TTC549 (cell line): ENCODE measurements around the gene SLC8A1.

Source experiments
- FAIRE-seq: peaks from 2 replicates; lab custom pipeline; 2012; peaks lifted over from hg19 to GRCh38; lab: Jason Lieb, UNC

The SLC8A1 gene

GRCh38 chr2:40190457-40190856 lies 261.4 kb downstream of the SLC8A1 start:
- no peak for FAIRE-seq

DNA sequence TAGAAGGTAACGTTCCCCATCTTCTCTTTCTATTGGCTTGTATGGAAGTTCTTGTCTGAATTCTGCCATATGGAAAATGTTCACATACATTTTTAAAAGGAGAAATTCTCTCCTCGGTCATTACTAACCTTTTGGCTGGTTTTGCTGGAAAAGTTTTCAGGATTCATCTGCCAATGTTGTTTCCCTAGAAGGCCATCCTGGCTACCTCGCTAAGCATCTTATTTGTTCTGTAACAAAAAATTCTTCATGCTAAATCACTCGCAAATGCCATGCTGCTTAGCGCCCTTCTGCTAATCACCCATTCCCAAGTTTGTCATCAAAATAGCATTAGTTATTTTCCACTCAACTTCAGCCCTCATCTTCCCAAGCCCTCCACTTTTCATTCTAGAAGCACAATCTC lies 262.0 kb downstream of the SLC8A1 start:
- no peak for FAIRE-seq

DNA sequence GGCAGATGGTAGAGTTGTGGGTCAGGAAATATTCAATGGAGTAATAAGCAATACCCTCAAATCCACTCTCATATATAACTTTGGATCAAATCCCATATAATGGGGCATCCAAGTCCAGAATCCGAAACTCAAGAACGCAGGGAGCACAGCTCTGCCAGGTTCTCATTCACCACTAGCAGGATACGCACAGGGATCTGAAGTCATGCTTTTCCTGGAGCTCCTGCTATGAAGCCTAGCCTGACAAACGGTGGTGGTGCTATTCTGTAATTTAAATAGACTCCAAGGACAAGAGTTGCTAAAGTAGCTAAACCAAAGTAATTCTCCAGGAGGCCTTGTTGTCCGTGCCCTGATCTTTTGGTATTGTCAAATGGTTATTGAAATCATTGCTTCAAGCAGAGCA lies 264.8 kb downstream of the SLC8A1 start:
- no peak for FAIRE-seq

DNA sequence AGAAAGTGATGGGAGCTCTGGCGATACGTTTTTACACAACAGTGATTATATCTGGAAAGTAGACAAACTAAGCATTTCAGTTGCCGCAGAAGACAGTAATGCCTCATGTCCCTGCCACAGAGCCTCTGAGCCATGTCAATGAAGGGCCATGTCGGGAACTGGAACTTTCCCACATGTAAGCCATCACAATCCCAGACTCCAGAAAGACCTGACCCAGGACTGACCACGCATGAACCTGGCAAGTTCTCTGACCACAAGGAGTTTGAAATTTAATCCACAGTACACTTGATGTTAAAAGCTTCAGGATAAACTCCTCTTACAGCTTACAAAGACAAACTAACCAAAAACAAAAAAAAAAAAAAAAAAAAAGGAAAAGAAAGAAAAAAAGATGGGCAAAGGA lies 267.3 kb downstream of the SLC8A1 start:
- no peak for FAIRE-seq

DNA sequence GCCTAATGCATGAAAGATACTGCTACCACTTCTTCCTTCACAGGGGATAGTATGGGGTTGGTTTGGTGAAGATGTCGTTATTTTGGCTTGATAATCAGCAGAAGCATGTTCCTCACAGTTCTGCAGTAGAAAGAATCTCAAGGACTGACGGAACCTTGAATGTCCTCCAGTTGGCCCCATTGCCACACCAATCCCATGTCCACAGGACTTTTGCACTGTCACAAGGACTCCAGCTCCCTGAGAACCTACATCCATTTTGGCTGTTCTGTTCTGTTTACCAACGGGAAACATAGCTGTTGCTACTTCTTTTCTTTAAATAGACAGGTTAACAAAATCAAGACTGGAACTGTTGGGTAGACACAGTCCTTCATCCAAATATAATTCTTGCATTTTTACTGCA lies 270.0 kb downstream of the SLC8A1 start:
- FAIRE-seq = no peak

DNA sequence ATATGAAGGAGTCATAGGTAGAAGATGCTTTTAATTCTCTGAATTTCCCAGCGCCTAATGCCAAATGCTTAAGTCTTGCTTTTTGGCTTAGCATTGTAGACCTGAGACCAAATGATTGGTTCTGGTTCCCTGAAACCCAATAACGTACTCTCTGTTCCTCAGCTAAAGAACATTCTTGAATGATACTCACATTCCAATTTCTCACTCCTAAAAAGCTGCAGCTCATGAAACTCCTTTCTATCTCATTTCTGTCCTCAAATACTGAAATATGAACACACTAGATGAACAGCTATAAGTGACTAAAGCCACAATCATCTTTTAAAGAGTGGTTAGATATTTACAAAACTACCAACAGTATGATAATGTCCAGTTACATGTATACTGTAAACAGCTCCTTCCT lies 272.1 kb downstream of the SLC8A1 start:
- no peak for FAIRE-seq

GRCh38 chr2:40178971-40179370 lies 272.9 kb downstream of the SLC8A1 start:
- no peak for FAIRE-seq

DNA sequence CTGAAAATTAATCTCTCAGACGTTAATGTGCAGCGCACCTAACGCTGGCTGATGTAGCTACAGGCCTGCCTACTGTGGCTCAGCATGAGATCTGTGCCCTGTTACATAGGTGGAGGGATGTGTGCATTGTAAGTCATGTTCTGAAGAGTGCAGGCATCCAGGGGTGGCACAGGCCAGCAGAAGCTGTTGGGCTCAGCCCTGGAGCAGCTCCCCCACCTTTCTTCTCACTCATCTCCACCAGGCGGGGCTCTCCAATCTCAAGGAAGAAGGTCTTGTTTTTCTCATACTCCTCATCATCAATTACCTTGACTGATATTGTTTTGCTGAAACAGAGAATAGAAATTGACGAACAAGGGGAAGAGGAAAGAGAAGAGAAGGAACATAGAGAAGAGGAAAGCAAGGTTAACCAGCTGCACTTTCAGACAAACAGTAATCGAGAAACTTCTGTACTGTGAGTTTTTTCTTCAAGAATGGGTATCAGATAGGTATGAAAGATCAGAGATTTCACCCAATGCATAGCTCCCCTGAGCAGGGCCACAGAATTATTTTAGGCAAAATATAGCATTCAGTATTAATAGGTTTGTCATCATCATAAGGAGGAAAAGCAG lies 273.6 kb downstream of the SLC8A1 start:
- FAIRE-seq = no peak

DNA sequence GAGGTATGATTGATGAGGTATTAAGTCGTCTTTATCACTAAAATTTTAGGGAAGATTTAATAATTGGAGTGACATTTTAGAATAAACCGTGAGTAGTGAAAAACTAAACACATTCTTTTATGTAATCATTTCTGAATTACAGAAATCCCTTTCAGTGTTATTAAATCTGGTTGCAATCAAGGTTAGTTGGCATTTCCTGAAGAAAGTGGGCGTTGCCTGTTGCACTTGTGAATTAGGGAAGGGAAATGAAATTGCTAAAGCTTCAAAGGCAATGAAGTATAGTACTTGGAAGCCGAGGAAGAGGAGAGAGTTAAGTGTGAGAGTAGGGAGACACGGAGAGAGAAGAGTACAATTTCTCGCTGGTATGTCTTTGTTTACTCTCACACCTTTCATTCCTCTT lies 274.5 kb downstream of the SLC8A1 start:
- no peak for FAIRE-seq

DNA sequence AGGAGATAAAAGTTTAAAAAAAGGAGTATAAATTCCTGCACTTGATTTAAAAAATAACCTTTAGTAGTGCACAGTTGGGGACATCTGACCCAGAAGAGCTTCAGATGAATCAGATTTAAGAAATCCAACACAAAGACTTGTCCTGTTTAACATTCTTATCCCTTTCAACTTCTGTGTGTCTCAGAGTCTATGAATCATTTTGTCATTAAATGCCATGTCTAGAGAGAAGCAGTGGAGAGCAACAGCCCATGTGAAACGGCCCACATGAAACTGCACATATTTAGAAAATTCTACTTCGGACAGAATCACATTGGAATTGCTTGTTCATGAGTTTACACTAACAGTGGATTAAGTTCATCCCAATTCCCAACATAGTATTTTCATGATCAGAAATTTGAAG lies 278.6 kb downstream of the SLC8A1 start:
- FAIRE-seq = no peak

- no peak for FAIRE-seq
These were observed 282.0 kb downstream of the SLC8A1 start for GRCh38 chr2:40169856-40170255.

- FAIRE-seq = no peak
These were observed 282.5 kb downstream of the SLC8A1 start for GRCh38 chr2:40169430-40169829.

DNA sequence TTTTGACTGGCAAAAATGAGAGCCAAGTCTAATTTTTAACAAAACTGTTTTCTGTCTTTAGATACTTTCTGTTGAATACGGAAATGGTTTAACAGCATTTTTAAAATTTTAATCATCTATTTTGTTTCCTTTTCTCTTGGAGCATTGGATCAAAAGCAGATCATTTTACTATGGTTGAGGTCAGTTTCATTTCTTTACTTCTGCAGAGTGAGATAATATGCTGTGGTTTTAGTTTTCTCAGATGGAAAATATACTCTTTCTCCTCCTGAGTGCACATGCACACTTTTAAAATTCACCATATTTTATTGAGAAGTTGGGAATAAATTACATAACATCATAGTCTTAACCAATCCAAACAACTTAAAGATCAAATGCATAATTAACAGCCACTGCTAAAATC lies 283.3 kb downstream of the SLC8A1 start:
- no peak for FAIRE-seq

- no peak for FAIRE-seq
These were observed 283.9 kb downstream of the SLC8A1 start for GRCh38 chr2:40168032-40168431.

DNA sequence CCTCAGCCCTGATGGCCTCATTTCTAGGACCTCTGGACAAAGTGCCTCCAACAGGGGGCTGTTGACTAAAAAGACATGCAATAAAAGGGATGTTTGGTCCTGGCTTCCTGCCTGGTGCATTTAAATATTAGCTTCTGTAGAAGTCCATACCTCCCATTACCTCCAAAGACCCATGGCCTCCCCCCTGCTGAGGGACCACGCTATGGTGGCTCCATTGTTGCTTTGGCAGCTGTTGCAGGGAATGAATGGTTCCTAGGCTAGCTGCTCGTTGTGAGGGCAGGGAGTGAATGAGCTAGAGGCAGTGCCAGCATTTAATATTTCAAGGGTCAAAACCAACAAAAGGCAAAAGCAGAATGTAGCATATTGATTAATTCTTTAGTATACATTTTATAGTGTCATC lies 285.9 kb downstream of the SLC8A1 start:
- FAIRE-seq = no peak

- no peak for FAIRE-seq
These were observed 286.4 kb downstream of the SLC8A1 start for GRCh38 chr2:40165509-40165844.

DNA sequence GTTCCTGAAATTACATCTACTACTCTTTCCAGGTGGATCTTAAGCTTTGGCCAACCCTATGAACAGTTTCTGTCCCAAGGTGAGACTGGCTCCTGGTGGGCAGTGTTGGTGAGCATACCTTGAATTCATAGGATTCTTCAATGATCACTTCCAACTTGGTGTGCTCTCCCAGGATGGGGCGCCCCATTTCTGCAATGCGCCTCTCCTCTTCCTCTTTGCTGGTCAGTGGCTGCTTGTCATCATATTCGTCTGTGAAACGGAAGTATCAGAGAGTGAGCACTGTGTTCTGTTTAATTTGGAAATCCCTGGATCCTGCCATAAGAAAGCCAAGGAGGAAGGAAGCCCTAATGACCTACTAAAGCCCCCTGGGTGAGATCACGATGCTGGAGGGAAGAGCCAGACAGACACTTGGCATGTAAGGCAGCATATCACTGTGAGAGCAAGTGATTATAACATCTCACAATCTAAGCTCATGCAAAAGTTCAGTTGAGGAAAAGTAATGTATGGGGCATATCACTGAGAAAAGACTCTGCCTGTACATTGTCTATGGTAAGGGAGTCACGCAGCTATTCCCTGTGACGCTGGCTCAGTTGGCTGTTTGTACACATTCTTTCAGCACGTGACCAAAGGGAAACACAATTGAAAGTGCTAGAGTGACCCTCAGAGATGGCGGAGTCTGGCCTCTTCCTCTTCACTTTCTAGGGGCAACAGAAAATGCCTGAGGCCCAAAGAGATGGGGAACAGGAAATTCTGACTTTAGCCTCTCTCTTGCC lies 287.0 kb downstream of the SLC8A1 start:
- no peak for FAIRE-seq

DNA sequence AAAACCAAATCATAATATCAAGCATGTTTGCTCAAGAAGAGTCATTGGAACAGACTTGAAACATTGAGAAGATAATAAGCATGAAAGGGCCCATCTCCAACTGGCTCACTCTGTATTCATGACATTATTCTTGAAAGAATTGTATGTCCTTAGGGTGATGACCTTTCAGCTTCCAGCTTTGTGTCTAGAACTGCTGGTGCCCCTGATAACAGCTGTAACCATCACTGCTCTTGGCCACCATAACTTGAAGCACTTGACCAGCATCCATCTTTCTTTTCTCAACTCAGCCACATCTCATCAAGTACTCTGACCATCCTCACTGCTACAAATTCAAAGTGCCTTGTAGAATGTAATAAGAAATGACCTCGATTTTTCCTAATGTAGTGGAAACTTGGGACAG lies 289.9 kb downstream of the SLC8A1 start:
- no peak for FAIRE-seq

GRCh38 chr2:40160751-40161218 lies 291.1 kb downstream of the SLC8A1 start:
- FAIRE-seq = no peak

GRCh38 chr2:40159333-40159732 lies 292.6 kb downstream of the SLC8A1 start:
- no peak for FAIRE-seq

DNA sequence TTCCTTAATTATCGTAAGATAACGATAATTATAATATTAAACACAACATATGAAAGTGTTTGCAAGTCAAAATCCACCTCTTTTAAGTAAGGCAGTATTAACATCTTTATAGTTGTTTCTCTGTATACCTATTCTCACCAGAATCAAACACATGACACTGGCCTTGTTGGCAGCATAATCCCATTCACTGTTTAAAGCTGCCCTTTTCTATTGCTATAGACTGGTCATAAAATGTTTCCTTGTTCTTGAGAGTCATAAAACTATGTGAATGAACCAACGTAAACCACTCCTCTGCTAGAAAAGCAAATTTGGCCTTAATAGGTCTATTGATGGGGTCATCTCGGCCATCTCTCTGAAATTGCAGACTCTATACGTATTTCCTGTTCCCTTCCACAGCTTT lies 293.1 kb downstream of the SLC8A1 start:
- no peak for FAIRE-seq

DNA sequence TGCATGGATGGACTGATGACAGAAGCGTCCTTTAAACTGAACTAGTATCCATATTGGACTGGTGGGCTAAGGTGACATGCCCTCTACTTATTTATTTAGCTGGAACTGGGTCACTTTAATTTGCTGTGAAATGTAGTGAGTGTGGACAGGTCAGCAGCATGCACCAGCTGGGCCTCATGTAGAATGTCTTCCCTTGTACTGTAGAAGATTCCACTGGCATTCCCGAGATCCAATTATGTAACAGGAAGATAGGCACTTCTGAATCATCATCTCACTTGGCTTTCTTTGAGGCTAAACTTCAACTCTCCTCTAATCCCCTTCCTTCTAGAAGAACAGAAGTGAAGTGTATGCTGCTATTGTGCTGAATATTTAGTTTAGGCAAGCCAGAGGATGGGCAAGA lies 296.2 kb downstream of the SLC8A1 start:
- no peak for FAIRE-seq

GRCh38 chr2:40150266-40150665 lies 301.6 kb downstream of the SLC8A1 start:
- FAIRE-seq = no peak

- FAIRE-seq = no peak
These were observed 303.6 kb downstream of the SLC8A1 start for GRCh38 chr2:40148334-40148733.
